Liver (tissue), 3 donors: Measurements from ENCODE around the gene IQUB.

Experiments
- TAF1 ChIP-seq: conservative IDR thresholded peaks from 2 replicates; pipeline ENCODE4 v1.6.1; 2016; ENCODE audit warnings: antibody characterized with exemption, mild to moderate bottlenecking
- YY1 ChIP-seq: IDR thresholded peaks from 2 replicates; pipeline ENCODE4 v1.6.1; 2016; ENCODE audit warnings: antibody characterized with exemption, mild to moderate bottlenecking
- TF ChIP-seq, protein P1 (sequence below): fragments of 150-350 bp; IDR thresholded peaks from 2 replicates; pipeline ENCODE4 v1.5.1; 2017; ENCODE audit warnings: improper control_type of control experiment, low read depth, low read length; ENCODE audit not compliant: missing input control
- TF ChIP-seq, protein P2 (sequence below): IDR thresholded peaks from 2 replicates; pipeline ENCODE4 v1.6.1; 2016; ENCODE audit warnings: antibody characterized with exemption
- donor health status: healthy.
- donor health status: healthy.

DNA sequence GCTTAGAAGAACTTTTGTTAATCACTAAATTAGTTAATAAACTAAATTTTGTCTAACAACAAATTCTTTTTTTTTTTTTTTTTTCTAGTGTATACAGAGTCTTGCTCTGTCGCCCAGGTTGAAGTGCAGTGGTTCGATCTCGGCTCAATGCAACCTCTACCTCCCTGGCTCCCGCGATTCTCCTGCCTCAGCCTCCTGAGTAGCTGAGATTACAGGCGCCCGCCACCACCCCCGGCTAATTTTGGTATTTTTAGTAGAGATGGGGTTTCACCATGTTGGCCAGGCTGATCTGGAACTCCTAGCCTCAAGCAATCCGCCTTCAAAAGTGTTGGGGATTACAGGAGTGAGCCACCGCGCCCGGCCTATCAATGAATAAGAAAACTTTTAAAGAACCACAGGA is 1.1 kb upstream of the IQUB start:
- TF ChIP-seq YY1 (no peak), TAF1 (no peak)
- TF ChIP-seq, protein P1, sequence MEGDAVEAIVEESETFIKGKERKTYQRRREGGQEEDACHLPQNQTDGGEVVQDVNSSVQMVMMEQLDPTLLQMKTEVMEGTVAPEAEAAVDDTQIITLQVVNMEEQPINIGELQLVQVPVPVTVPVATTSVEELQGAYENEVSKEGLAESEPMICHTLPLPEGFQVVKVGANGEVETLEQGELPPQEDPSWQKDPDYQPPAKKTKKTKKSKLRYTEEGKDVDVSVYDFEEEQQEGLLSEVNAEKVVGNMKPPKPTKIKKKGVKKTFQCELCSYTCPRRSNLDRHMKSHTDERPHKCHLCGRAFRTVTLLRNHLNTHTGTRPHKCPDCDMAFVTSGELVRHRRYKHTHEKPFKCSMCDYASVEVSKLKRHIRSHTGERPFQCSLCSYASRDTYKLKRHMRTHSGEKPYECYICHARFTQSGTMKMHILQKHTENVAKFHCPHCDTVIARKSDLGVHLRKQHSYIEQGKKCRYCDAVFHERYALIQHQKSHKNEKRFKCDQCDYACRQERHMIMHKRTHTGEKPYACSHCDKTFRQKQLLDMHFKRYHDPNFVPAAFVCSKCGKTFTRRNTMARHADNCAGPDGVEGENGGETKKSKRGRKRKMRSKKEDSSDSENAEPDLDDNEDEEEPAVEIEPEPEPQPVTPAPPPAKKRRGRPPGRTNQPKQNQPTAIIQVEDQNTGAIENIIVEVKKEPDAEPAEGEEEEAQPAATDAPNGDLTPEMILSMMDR = no peak
- TF ChIP-seq, protein P2, sequence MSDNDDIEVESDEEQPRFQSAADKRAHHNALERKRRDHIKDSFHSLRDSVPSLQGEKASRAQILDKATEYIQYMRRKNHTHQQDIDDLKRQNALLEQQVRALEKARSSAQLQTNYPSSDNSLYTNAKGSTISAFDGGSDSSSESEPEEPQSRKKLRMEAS = no peak
